WTC11 (cell line): ENCODE measurements around the gene MCUB. TPM values are rescaled to one million over a fixed set of nuclear protein-coding genes. Genes with fewer than 3 reads are reported as not detected.

Source experiments
- ATAC-seq: fragments of 200-7000 bp; cut with Tn5 transposase; 2 replicates; pipeline ENCODE4 v1.10.0; 2021; ENCODE audit warnings: mild to moderate bottlenecking, moderate library complexity
- CTCF ChIA-PET: fragments of 300-600 bp; sonication (Branson Sonifier 250); formaldehyde crosslinking; loops from one replicate; lab custom pipeline; 2021; ENCODE audit warnings: antibody characterized with exemption; lab: Charles Lee
- POLR2A ChIA-PET: fragments of 350-600 bp; sonication (Branson Sonifier 250); formaldehyde crosslinking; loops from one replicate; lab custom pipeline; 2021; ENCODE audit warnings: antibody characterized with exemption; lab: Charles Lee
- DNase-seq: peaks from one replicate; pipeline ENCODE4 v3.0.0; 2021; ENCODE audit warnings: low spot score
- H3K27ac Mint-ChIP-seq: 2 replicates; pipeline ENCODE4 v1.8.0; 2021; ENCODE audit warnings: mixed read lengths
- H3K27me3 Mint-ChIP-seq: 2 replicates; pipeline ENCODE4 v1.8.0; 2021; ENCODE audit warnings: low read depth, mild to moderate bottlenecking, moderate library complexity, mixed read lengths
- H3K36me3 Mint-ChIP-seq: 2 replicates; pipeline ENCODE4 v1.8.0; 2021; ENCODE audit warnings: mixed read lengths
- H3K4me1 Mint-ChIP-seq: 2 replicates; pipeline ENCODE4 v1.8.0; 2022; ENCODE audit warnings: mixed read lengths
- H3K4me3 Mint-ChIP-seq: 2 replicates; pipeline ENCODE4 v1.8.0; 2021; ENCODE audit warnings: mild to moderate bottlenecking, moderate library complexity, mixed read lengths
- H3K9me3 Mint-ChIP-seq: 2 replicates; pipeline ENCODE4 v1.8.0; 2021; ENCODE audit warnings: mixed read lengths
- CREB1 ChIP-seq: sonication (generic); formaldehyde crosslinking; IDR thresholded peaks from 2 replicates; pipeline ENCODE4 v1.8.0; 2023; ENCODE audit warnings: mild to moderate bottlenecking, missing genetic modification reagents
- CREM ChIP-seq: sonication (generic); formaldehyde crosslinking; IDR thresholded peaks from 2 replicates; pipeline ENCODE4 v1.8.1; 2022; ENCODE audit warnings: mild to moderate bottlenecking, missing genetic modification reagents, moderate library complexity
- KAT7 ChIP-seq: sonication (generic); formaldehyde crosslinking; IDR thresholded peaks from 2 replicates; pipeline ENCODE4 v1.8.1; 2023; ENCODE audit warnings: missing genetic modification reagents, mild to moderate bottlenecking, borderline replicate concordance
- NFATC4 ChIP-seq: fragments of 250-450 bp; sonication (Bioruptor Pico); IDR thresholded peaks from 2 replicates; pipeline ENCODE4 v1.9.0; 2021; ENCODE audit warnings: mild to moderate bottlenecking
- NR2C2 ChIP-seq: sonication (generic); formaldehyde crosslinking; IDR thresholded peaks from 2 replicates; pipeline ENCODE4 v1.8.0; 2022; ENCODE audit warnings: mild to moderate bottlenecking, missing genetic modification reagents
- ZNF121 ChIP-seq: sonication (generic); formaldehyde crosslinking; IDR thresholded peaks from 2 replicates; pipeline ENCODE4 v1.8.0; 2023; ENCODE audit warnings: missing genetic modification reagents
- ZNF219 ChIP-seq: sonication (generic); formaldehyde crosslinking; IDR thresholded peaks from 2 replicates; pipeline ENCODE4 v1.8.0; 2023; ENCODE audit warnings: missing genetic modification reagents, mild to moderate bottlenecking, borderline replicate concordance
- ZNF232 ChIP-seq: sonication (generic); formaldehyde crosslinking; IDR thresholded peaks from 2 replicates; pipeline ENCODE4 v1.8.0; 2022; ENCODE audit warnings: mild to moderate bottlenecking, missing genetic modification reagents
- ZNF416 ChIP-seq: fragments of 250-450 bp; sonication (Bioruptor Pico); IDR thresholded peaks from 2 replicates; pipeline ENCODE4 v1.9.0; 2021; ENCODE audit warnings: mild to moderate bottlenecking, inconsistent platforms
- total RNA-seq: library from RNA; stranded (reverse); gene quantifications from 3 replicates; pipeline ENCODE4 v1.2.3, GENCODE V29; 2021
- TF ChIP-seq, protein P1 (sequence below): sonication (generic); formaldehyde crosslinking; IDR thresholded peaks from 2 replicates; pipeline ENCODE4 v1.8.0; 2023; ENCODE audit warnings: mild to moderate bottlenecking, missing genetic modification reagents
- TF ChIP-seq, protein P2 (sequence below): sonication (generic); formaldehyde crosslinking; IDR thresholded peaks from 2 replicates; pipeline ENCODE4 v1.8.0; 2022; ENCODE audit warnings: mild to moderate bottlenecking, missing genetic modification reagents
- TF ChIP-seq, protein P3 (sequence below): fragments of 250-450 bp; sonication (Bioruptor Pico); IDR thresholded peaks from 2 replicates; pipeline ENCODE4 v1.9.0; 2021; ENCODE audit warnings: mild to moderate bottlenecking
- TF ChIP-seq, protein P4 (sequence below): sonication (generic); formaldehyde crosslinking; IDR thresholded peaks from 2 replicates; pipeline ENCODE4 v1.8.1; 2023; ENCODE audit warnings: mild to moderate bottlenecking, missing genetic modification reagents, moderate library complexity
- TF ChIP-seq, protein P5 (sequence below): fragments of 250-450 bp; sonication (Bioruptor Pico); IDR thresholded peaks from 2 replicates; pipeline ENCODE4 v1.9.0; 2021; ENCODE audit warnings: mild to moderate bottlenecking, borderline replicate concordance
- TF ChIP-seq, protein P6 (sequence below): sonication (generic); formaldehyde crosslinking; conservative IDR thresholded peaks from 2 replicates; pipeline ENCODE4 v1.8.1; 2023; ENCODE audit warnings: mild to moderate bottlenecking, low read depth, missing genetic modification reagents, moderate library complexity
- TF ChIP-seq, protein P7 (sequence below): fragments of 250-450 bp; sonication (Bioruptor Pico); IDR thresholded peaks from 2 replicates; pipeline ENCODE4 v1.8.0; 2021; ENCODE audit warnings: mild to moderate bottlenecking
- TF ChIP-seq, protein P8 (sequence below): sonication (generic); formaldehyde crosslinking; IDR thresholded peaks from 2 replicates; pipeline ENCODE4 v1.8.1; 2022; ENCODE audit warnings: mild to moderate bottlenecking, missing genetic modification reagents, moderate library complexity, borderline replicate concordance

The MCUB gene
- total RNA-seq, 1 experiment from 2014 or later = 26.8 TPM

DNA sequence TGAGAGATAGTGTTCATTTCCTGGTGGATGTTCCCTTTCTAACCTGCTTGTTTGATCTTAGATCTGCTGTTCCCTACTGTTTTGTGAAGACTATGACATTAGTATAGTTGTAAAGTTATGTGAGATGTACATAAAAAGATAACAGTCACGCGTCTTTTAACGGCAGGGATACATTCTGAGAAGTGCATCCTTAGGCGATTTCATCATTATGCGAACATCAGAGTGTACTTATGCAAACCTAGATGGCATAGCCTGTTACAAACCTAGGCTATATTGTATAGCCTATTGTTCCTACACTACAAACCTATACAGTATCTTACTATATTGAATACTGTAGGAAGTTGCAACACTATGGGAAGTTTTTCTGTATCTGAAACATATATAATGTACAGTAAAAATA is 50.4 kb downstream of the MCUB start:
- H3K4me1 Mint-ChIP-seq = no peaks in the 10 kb centered on the region
- no peak overlapping the region for H3K4me3 Mint-ChIP-seq
- no peaks in the 10 kb centered on the region; the same call in 1 of the 2 replicates for H3K27me3 Mint-ChIP-seq
- H3K9me3 Mint-ChIP-seq = peaks cover 20% of the 10 kb centered on the region
- no peak overlapping the region for H3K27ac Mint-ChIP-seq
- ChIA-PET POLR2A (no interaction called here), CTCF (no interaction called here)
- no peak for ATAC-seq
- TF ChIP-seq, protein P1, sequence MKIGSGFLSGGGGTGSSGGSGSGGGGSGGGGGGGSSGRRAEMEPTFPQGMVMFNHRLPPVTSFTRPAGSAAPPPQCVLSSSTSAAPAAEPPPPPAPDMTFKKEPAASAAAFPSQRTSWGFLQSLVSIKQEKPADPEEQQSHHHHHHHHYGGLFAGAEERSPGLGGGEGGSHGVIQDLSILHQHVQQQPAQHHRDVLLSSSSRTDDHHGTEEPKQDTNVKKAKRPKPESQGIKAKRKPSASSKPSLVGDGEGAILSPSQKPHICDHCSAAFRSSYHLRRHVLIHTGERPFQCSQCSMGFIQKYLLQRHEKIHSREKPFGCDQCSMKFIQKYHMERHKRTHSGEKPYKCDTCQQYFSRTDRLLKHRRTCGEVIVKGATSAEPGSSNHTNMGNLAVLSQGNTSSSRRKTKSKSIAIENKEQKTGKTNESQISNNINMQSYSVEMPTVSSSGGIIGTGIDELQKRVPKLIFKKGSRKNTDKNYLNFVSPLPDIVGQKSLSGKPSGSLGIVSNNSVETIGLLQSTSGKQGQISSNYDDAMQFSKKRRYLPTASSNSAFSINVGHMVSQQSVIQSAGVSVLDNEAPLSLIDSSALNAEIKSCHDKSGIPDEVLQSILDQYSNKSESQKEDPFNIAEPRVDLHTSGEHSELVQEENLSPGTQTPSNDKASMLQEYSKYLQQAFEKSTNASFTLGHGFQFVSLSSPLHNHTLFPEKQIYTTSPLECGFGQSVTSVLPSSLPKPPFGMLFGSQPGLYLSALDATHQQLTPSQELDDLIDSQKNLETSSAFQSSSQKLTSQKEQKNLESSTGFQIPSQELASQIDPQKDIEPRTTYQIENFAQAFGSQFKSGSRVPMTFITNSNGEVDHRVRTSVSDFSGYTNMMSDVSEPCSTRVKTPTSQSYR (CRISPR knock-in tag) = no peak
- TF ChIP-seq, protein P2, sequence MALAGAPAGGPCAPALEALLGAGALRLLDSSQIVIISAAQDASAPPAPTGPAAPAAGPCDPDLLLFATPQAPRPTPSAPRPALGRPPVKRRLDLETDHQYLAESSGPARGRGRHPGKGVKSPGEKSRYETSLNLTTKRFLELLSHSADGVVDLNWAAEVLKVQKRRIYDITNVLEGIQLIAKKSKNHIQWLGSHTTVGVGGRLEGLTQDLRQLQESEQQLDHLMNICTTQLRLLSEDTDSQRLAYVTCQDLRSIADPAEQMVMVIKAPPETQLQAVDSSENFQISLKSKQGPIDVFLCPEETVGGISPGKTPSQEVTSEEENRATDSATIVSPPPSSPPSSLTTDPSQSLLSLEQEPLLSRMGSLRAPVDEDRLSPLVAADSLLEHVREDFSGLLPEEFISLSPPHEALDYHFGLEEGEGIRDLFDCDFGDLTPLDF (CRISPR knock-in tag) = no peak
- TF ChIP-seq CREB1 (CRISPR knock-in tag) = no peak
- TF ChIP-seq NFATC4 (CRISPR knock-in tag) = no peak
- TF ChIP-seq ZNF416 (CRISPR knock-in tag) = no peak
- no peak for TF ChIP-seq ZNF219 (CRISPR knock-in tag)
- TF ChIP-seq, all 79 proteins: peak for 0
- peaks cover 7% of the 10 kb centered on the region for H3K36me3 Mint-ChIP-seq
- no peak for DNase-seq

DNA sequence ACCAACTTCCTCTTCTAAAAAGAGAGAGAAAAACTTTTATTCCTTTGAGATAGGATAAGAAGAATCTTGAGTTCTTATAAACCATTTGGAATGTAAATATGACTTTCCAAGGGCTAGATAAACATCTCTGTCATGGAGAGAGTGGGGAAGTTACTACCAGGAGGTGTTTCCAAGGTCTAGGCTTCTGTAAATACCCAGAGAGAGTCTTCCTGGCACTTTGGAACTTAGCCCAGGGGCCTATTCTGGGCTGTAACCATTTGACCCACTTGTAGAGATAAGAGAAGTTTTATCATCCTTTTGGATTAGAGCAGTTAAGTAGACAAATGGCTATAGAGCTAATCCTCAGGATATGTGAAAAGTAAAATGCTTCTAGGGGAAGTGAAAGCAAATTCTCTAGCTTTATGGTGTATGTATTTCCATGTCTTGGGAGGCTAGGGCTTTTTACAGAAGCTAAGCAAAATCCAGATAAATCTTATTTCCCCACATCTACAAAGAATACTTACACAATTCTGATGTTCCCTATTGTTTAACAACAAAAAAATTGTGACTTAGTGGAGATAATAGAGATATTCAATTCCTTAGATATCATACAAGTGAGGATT is 51.1 kb downstream of the MCUB start:
- Mint-ChIP-seq H3K9me3 (peaks cover 16% of the 10 kb centered on the region), H3K27me3 (no peaks in the 10 kb centered on the region; the same call in 1 of the 2 replicates), H3K27ac (no peak overlapping the region), H3K4me3 (no peak overlapping the region), H3K36me3 (peaks cover 7% of the 10 kb centered on the region), H3K4me1 (peaks cover 2% of the 10 kb centered on the region)
- DNase-seq = no peak
- ChIA-PET POLR2A (no interaction called here), CTCF (no interaction called here)
- no peak for ATAC-seq
- TF ChIP-seq KAT7 (CRISPR knock-in tag) (no peak), ZNF232 (CRISPR knock-in tag) (no peak), NR2C2 (CRISPR knock-in tag) (no peak), CREM (no peak), ZNF121 (no peak)
- TF ChIP-seq, protein P3, sequence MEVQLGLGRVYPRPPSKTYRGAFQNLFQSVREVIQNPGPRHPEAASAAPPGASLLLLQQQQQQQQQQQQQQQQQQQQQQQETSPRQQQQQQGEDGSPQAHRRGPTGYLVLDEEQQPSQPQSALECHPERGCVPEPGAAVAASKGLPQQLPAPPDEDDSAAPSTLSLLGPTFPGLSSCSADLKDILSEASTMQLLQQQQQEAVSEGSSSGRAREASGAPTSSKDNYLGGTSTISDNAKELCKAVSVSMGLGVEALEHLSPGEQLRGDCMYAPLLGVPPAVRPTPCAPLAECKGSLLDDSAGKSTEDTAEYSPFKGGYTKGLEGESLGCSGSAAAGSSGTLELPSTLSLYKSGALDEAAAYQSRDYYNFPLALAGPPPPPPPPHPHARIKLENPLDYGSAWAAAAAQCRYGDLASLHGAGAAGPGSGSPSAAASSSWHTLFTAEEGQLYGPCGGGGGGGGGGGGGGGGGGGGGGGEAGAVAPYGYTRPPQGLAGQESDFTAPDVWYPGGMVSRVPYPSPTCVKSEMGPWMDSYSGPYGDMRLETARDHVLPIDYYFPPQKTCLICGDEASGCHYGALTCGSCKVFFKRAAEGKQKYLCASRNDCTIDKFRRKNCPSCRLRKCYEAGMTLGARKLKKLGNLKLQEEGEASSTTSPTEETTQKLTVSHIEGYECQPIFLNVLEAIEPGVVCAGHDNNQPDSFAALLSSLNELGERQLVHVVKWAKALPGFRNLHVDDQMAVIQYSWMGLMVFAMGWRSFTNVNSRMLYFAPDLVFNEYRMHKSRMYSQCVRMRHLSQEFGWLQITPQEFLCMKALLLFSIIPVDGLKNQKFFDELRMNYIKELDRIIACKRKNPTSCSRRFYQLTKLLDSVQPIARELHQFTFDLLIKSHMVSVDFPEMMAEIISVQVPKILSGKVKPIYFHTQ (CRISPR knock-in tag) = no peak
- TF ChIP-seq, protein P4, sequence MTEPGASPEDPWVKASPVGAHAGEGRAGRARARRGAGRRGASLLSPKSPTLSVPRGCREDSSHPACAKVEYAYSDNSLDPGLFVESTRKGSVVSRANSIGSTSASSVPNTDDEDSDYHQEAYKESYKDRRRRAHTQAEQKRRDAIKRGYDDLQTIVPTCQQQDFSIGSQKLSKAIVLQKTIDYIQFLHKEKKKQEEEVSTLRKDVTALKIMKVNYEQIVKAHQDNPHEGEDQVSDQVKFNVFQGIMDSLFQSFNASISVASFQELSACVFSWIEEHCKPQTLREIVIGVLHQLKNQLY (CRISPR knock-in tag) = no peak
- TF ChIP-seq, protein P5, sequence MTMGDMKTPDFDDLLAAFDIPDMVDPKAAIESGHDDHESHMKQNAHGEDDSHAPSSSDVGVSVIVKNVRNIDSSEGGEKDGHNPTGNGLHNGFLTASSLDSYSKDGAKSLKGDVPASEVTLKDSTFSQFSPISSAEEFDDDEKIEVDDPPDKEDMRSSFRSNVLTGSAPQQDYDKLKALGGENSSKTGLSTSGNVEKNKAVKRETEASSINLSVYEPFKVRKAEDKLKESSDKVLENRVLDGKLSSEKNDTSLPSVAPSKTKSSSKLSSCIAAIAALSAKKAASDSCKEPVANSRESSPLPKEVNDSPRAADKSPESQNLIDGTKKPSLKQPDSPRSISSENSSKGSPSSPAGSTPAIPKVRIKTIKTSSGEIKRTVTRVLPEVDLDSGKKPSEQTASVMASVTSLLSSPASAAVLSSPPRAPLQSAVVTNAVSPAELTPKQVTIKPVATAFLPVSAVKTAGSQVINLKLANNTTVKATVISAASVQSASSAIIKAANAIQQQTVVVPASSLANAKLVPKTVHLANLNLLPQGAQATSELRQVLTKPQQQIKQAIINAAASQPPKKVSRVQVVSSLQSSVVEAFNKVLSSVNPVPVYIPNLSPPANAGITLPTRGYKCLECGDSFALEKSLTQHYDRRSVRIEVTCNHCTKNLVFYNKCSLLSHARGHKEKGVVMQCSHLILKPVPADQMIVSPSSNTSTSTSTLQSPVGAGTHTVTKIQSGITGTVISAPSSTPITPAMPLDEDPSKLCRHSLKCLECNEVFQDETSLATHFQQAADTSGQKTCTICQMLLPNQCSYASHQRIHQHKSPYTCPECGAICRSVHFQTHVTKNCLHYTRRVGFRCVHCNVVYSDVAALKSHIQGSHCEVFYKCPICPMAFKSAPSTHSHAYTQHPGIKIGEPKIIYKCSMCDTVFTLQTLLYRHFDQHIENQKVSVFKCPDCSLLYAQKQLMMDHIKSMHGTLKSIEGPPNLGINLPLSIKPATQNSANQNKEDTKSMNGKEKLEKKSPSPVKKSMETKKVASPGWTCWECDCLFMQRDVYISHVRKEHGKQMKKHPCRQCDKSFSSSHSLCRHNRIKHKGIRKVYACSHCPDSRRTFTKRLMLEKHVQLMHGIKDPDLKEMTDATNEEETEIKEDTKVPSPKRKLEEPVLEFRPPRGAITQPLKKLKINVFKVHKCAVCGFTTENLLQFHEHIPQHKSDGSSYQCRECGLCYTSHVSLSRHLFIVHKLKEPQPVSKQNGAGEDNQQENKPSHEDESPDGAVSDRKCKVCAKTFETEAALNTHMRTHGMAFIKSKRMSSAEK (CRISPR knock-in tag) = no peak
- TF ChIP-seq, protein P6, sequence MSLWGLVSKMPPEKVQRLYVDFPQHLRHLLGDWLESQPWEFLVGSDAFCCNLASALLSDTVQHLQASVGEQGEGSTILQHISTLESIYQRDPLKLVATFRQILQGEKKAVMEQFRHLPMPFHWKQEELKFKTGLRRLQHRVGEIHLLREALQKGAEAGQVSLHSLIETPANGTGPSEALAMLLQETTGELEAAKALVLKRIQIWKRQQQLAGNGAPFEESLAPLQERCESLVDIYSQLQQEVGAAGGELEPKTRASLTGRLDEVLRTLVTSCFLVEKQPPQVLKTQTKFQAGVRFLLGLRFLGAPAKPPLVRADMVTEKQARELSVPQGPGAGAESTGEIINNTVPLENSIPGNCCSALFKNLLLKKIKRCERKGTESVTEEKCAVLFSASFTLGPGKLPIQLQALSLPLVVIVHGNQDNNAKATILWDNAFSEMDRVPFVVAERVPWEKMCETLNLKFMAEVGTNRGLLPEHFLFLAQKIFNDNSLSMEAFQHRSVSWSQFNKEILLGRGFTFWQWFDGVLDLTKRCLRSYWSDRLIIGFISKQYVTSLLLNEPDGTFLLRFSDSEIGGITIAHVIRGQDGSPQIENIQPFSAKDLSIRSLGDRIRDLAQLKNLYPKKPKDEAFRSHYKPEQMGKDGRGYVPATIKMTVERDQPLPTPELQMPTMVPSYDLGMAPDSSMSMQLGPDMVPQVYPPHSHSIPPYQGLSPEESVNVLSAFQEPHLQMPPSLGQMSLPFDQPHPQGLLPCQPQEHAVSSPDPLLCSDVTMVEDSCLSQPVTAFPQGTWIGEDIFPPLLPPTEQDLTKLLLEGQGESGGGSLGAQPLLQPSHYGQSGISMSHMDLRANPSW (CRISPR knock-in tag) = no peak
- TF ChIP-seq, protein P7, sequence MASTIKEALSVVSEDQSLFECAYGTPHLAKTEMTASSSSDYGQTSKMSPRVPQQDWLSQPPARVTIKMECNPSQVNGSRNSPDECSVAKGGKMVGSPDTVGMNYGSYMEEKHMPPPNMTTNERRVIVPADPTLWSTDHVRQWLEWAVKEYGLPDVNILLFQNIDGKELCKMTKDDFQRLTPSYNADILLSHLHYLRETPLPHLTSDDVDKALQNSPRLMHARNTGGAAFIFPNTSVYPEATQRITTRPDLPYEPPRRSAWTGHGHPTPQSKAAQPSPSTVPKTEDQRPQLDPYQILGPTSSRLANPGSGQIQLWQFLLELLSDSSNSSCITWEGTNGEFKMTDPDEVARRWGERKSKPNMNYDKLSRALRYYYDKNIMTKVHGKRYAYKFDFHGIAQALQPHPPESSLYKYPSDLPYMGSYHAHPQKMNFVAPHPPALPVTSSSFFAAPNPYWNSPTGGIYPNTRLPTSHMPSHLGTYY (CRISPR knock-in tag) = no peak
- TF ChIP-seq, protein P8, sequence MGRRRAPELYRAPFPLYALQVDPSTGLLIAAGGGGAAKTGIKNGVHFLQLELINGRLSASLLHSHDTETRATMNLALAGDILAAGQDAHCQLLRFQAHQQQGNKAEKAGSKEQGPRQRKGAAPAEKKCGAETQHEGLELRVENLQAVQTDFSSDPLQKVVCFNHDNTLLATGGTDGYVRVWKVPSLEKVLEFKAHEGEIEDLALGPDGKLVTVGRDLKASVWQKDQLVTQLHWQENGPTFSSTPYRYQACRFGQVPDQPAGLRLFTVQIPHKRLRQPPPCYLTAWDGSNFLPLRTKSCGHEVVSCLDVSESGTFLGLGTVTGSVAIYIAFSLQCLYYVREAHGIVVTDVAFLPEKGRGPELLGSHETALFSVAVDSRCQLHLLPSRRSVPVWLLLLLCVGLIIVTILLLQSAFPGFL (CRISPR knock-in tag) = no peak
